KBM-7 (cell line): Measurements from ENCODE around the gene JUP.

Experiments used
- DNase-seq: peaks from one replicate; pipeline ENCODE4 v3.0.0-alpha.2; 2015
- in situ Hi-C: fragments of 300-500 bp; cut with MboI; formaldehyde crosslinking; loops from 2 replicates; pipeline ENCODE4 v1.14.3; 2020; ENCODE audit warnings: low sequenced_read_pairs, low pct_unique_long_range_greater_than_20kb, mixed read lengths

The JUP gene

GRCh38 chr17:41767324-41768042 lies 19.0 kb downstream of the JUP start:
- in situ Hi-C loops = no loop called here
- no peak for DNase-seq

- in situ Hi-C loops = no loop called here
- DNase-seq = no peak
Observed at GRCh38 chr17:41766135-41766534, 20.4 kb downstream of the JUP start.

GRCh38 chr17:41763327-41763726 lies 23.2 kb downstream of the JUP start:
- no peak for DNase-seq
- in situ Hi-C loops = no loop called here

- DNase-seq = no peak
- in situ Hi-C loops = no loop called here
Observed at GRCh38 chr17:41762841-41763240, 23.7 kb downstream of the JUP start.

- in situ Hi-C loops = no loop called here
Observed at GRCh38 chr17:41762391-41762790, 24.1 kb downstream of the JUP start.

GRCh38 chr17:41760878-41761277 lies 25.6 kb downstream of the JUP start:
- in situ Hi-C loops = no loop called here
- DNase-seq = no peak

More at GRCh38 chr17:41762391-41762790, 24.1 kb downstream of the JUP start:
- DNase-seq = no peak

GRCh38 chr17:41758601-41759000 lies 27.9 kb downstream of the JUP start:
- no peak for DNase-seq
- in situ Hi-C loops = no loop called here

GRCh38 chr17:41754066-41754465 lies 32.4 kb downstream of the JUP start:
- no peak for DNase-seq
- in situ Hi-C loops = no loop called here

GRCh38 chr17:41751288-41751687 lies 35.2 kb downstream of the JUP start:
- DNase-seq = no peak
- in situ Hi-C loops = no loop called here

GRCh38 chr17:41750862-41751261 lies 35.6 kb downstream of the JUP start:
- no peak for DNase-seq
- in situ Hi-C loops = no loop called here

GRCh38 chr17:41748275-41748674 lies 38.2 kb downstream of the JUP start:
- DNase-seq = no peak
- in situ Hi-C loops = no loop called here

GRCh38 chr17:41741709-41742108 lies 44.8 kb downstream of the JUP start:
- in situ Hi-C loops = no loop called here
- no peak for DNase-seq

GRCh38 chr17:41740506-41740905 lies 46.0 kb downstream of the JUP start:
- no peak for DNase-seq
- in situ Hi-C loops = no loop called here

- in situ Hi-C loops = no loop called here
- no peak for DNase-seq
Observed at GRCh38 chr17:41739661-41740352, 46.7 kb downstream of the JUP start.

GRCh38 chr17:41738801-41739112 lies 47.8 kb downstream of the JUP start:
- in situ Hi-C loops = no loop called here
- DNase-seq = no peak

- peak; percentile 90 for DNase-seq
- in situ Hi-C loops = no loop called here
Observed at GRCh38 chr17:41738077-41738800, 48.3 kb downstream of the JUP start.

GRCh38 chr17:41737680-41738023 lies 48.9 kb downstream of the JUP start:
- in situ Hi-C loops = no loop called here

GRCh38 chr17:41736983-41737679 lies 49.4 kb downstream of the JUP start:
- peak; percentile 27 for DNase-seq
- in situ Hi-C loops = no loop called here

More at GRCh38 chr17:41737680-41738023, 48.9 kb downstream of the JUP start:
- DNase-seq = no peak

GRCh38 chr17:41735744-41736143 lies 50.8 kb downstream of the JUP start:
- in situ Hi-C loops = no loop called here

GRCh38 chr17:41734949-41735313 lies 51.6 kb downstream of the JUP start:
- no peak for DNase-seq
- in situ Hi-C loops = no loop called here

More at GRCh38 chr17:41735744-41736143, 50.8 kb downstream of the JUP start:
- no peak for DNase-seq
